NCI-H1417 treated with DMSO at 0.1 percent for 48 hours (cell line): ENCODE results near the gene RNF8.

Experiments used
- DNase-seq: peaks from one replicate; lab custom pipeline; 2025; lab: John Stamatoyannopoulos, UW

Gene RNF8

GRCh38 chr6:37359039-37359438 lies 5.3 kb downstream of the RNF8 start:
- no peak for DNase-seq

DNA sequence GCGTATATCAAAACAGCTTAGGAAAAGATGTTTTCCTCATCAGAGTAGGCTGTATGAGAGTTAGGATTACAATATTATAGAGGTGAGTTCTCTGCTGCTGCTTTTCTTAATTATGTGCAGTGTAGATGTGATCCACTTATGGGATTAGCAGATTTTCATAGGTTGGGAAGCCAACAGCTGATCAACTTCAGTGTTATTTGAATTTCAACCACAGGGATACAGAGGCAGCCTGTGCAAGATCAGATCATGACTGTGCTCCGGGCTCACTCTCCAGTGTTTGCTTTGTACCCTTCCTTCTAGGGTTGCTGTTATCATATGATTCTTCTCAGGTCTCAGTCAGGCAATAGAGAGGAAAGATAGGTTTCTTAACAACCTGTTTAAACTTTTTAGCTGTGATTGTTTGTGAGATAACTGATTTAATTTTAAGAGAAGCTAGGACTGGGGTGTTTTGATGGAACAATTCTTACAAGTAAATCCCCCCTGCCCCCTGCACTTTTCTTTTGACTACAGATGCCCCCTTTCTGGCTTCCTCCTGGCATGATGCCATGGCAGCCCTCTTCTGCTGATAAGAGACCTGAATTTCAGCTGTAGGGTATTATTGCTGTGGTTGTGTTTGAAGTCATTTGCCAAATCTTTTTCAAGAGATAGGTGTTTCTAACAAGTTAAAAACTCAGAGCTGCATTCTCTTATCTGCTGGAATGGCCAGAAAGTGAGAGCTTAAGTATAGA lies 8.5 kb downstream of the RNF8 start:
- no peak for DNase-seq

- DNase-seq: no peak
Measured at GRCh38 chr6:37365791-37366190, 12.0 kb downstream of the RNF8 start.

GRCh38 chr6:37366910-37367309 lies 13.1 kb downstream of the RNF8 start:
- DNase-seq: no peak

DNA sequence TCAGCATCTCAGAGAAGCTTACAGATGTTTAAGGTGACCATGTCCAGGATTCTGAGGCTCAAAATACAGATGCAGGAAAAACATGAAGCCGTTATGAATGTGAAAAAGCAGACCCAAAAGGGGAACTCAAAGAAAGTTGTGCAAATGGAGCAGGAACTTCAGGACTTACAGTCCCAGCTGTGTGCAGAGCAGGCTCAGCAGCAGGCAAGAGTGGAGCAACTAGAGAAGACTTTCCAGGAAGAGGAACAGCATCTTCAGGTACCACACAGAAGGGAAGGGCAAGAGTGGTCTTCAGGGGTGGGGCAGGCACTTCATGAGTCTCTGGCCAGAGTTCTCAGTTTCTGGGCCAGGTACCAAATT lies 15.2 kb downstream of the RNF8 start:
- no peak for DNase-seq

DNA sequence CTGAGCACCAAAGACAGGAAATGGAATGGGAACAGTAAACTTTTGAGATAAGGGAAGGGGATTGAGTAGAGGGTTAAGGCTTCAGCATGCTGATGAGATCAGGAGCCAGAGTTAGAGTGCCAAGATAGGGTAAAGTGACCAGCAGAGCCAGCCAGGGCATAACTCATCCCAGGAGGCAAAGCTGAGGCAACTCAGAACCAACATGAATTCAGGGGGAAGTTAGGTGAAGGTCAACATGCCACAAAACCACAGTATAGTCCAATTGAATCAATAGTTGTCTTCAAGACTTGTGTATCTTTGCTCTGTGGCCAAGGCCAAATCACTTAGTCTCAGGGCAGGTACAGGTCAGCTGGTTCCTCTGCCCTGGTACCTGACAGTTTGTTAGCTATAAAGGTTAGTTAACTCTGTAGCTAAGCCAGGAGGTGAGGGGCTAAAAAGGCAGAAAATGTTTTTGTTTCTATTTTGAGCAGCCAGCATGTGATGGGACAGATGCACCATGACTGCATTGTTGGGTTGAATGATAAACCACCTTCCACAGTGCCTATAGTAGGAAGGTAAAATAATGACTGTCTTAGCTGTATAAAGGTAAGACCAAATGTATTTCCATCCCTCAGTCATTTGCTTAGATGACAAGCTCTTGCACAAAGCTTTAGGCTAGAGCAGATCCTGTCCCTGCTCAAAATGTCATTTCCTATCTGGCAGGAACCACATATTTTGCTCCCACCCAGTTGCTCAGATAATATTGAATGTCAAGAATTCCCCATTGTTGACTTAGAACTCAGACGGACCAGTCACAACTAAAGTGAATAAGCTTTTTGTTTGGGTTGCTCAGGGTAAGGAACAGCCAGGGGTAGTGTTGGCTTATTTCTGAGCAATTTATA lies 15.8 kb downstream of the RNF8 start:
- no peak for DNase-seq

- peak; percentile 43 for DNase-seq
Measured at GRCh38 chr6:37371154-37372083, 17.6 kb downstream of the RNF8 start.

GRCh38 chr6:37372116-37372515 lies 18.3 kb downstream of the RNF8 start:
- DNase-seq: no peak

- no peak for DNase-seq
Measured at GRCh38 chr6:37373822-37374471, 20.2 kb downstream of the RNF8 start.

GRCh38 chr6:37375376-37375775 lies 21.6 kb downstream of the RNF8 start:
- DNase-seq: no peak

- no peak for DNase-seq
Measured at GRCh38 chr6:37376078-37376743, 22.4 kb downstream of the RNF8 start.

DNA sequence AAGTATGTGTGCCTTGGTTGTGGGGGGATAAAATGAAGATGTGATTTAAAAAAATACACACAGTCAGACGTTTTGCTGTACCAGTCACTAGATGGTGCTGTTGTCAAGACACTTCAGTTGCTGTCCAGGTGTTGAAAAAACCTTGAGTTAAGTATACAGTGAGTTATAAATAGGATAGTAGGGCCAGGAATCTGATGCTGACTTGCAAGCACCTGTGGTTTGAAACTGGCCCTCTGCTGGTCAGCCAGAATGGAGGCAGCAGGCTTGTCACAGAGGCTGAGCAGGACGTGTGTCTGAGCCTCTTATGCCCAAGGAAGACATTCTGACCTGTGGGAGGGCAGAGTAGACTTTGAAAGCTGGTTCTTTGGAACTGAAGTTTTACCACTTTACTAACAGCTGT lies 27.8 kb downstream of the RNF8 start:
- peak; percentile 73 for DNase-seq

GRCh38 chr6:37382994-37383765 lies 29.4 kb downstream of the RNF8 start:
- no peak for DNase-seq

GRCh38 chr6:37388578-37388977 lies 34.8 kb downstream of the RNF8 start:
- DNase-seq: no peak

DNA sequence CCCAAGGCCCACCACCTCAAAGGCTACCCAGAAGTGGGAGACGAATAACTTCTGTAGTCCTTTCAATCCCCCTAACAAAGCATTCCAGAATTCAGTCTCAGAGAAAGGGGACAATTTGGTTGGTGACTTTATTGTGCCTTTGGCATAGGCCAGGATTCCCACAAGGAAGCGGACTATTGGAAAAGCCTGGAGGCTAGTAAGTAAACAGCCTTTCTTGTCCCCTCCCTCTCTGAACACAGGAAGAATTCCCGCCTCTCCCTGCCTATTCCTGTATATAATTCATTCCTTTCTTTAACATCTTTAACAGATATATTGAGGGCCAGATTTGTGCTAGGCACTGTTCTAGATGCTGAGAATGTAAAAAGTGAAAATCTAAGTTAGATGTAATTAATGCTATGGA lies 36.1 kb downstream of the RNF8 start:
- no peak for DNase-seq

DNA sequence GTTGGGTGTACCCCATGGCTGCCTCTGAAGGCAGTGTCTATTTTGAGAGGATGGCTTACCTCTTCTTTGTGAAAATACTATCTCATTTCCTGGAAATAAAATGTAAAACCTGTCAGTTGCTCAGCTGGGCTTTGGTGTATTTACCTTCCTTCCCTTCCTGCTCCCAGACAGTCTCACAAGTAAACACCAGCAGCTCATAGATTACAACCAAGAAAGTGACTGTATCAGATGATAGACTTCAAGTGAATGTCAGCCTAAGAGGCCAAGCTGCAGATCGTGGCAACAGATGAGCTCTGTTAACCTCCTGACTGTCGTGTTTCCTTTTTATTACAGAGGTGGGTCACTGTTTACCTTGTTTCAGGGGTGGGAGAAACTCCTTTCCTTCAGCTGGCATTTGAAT lies 37.3 kb downstream of the RNF8 start:
- no peak for DNase-seq

- no peak for DNase-seq
Measured at GRCh38 chr6:37392821-37393220, 39.0 kb downstream of the RNF8 start.

DNA sequence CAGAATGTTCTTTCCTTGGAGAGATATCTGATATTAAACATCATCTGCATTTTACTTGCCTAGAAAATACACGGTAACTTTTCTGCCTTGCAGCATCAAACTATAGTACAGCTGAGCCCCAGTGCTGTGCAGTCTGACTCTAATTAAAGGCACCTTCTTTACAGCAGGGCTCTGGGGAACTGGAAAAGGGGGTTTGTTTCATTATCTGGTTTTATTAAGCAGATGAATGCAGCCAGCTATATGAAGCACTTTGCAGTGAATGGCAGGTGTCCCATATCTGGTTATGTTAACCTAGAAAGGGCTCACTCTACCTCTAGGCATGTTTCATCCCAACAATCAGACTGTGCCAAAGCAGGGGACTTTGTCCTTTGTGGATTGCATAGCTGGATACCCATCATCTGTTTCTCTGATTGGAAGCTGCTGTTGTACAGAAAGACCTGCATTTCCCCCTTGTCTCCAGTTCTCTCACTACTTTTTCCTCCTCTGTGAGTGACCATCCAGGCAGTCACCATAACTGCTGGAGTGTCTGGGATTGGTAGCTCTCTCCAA lies 39.7 kb downstream of the RNF8 start:
- no peak for DNase-seq

- no peak for DNase-seq
Measured at GRCh38 chr6:37396571-37397180, 42.9 kb downstream of the RNF8 start.

- DNase-seq: no peak
Measured at GRCh38 chr6:37399131-37399530, 45.3 kb downstream of the RNF8 start.
